GM18505 (cell line): ENCODE data around the gene MEN1.

Experiments
- ATAC-seq: cut with Tn5 transposase; IDR thresholded peaks from one replicate; pipeline ENCODE4 v1.9.1; 2021; ENCODE audit not compliant: unreplicated experiment
- POLR2A ChIP-seq: IDR thresholded peaks from 4 replicates; pipeline ENCODE4 v1.6.1; 2011; ENCODE audit warnings: borderline replicate concordance; ENCODE audit not compliant: insufficient read depth, insufficient read length; ENCODE audit errors: extremely low read depth

MEN1 gene

DNA sequence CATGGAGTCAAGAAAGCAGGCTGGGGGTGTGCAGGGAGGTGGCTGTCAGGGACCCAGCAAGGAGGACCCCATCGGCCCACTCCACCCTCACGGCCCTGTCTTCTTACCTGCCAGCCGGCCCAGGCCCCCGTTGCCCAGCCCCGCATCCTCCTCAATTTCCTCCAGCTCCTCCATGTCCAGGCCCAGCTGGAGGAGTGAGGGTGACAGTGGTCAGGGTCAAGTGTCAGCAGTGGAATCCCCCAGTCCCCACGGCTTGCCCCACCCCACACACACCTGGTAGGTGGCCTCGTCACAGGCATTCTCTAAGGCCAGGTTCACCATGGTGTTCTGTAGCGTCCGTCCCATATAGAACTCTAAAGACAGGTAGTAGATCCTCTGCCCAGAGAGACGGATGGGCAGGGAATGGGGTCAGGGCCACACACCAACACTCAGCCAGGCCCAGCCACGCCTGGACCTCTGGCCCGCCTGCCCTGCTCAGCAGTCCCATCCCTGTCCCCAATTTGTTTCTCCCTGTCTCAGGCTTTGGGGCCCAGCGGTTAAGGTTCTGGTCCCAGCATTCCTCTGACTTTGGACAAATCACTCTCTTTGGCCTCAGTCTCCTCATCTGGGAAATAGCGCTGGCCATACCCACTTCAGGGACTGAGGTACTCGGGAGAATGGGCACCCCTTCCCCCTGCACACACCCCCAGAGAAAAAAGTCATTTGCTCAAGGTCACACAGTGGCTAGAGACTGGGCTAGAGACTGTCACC, 51.8 kb downstream of the MEN1 start:
- ATAC-seq = no peak
- TF ChIP-seq POLR2A = no peak

- TF ChIP-seq POLR2A = no peak
- ATAC-seq = no peak
Measured at GRCh38 chr11:64757549-64758329, 52.6 kb downstream of the MEN1 start.

DNA sequence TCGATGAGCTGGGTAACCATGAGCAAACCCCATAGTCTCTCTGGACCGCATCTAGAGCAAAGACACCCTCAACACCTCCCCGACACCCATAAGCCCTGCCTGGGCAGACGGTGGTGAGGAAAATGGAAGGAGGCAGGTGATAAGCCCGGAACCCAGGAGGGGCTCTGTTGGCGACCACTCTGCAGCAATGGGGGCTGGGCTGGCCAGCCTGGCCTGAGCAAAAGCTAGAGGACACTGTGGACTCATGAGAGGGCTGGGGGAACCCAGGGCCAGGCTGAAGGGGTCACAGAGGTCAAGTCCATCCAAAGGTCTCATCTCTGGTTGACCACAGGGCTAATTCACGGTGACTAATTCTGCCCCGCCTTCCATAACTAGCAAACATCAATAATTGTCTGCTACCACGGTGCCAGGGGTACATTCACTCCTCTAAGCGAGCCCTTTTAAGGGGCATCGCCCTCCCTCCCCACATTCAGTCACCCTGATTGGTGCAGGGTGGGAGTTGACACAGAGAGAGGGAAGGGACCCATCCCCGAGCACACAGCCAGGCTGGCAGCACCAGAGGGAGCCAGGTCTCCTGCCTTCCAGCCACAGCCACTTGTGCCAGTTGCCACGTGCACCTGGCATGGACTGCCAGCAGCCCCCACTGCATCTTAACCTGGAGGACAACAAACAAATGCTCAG, 54.5 kb downstream of the MEN1 start:
- ATAC-seq = no peak
- no peak for TF ChIP-seq POLR2A

- no peak for ATAC-seq
Measured at GRCh38 chr11:64754919-64755662, 55.3 kb downstream of the MEN1 start.

DNA sequence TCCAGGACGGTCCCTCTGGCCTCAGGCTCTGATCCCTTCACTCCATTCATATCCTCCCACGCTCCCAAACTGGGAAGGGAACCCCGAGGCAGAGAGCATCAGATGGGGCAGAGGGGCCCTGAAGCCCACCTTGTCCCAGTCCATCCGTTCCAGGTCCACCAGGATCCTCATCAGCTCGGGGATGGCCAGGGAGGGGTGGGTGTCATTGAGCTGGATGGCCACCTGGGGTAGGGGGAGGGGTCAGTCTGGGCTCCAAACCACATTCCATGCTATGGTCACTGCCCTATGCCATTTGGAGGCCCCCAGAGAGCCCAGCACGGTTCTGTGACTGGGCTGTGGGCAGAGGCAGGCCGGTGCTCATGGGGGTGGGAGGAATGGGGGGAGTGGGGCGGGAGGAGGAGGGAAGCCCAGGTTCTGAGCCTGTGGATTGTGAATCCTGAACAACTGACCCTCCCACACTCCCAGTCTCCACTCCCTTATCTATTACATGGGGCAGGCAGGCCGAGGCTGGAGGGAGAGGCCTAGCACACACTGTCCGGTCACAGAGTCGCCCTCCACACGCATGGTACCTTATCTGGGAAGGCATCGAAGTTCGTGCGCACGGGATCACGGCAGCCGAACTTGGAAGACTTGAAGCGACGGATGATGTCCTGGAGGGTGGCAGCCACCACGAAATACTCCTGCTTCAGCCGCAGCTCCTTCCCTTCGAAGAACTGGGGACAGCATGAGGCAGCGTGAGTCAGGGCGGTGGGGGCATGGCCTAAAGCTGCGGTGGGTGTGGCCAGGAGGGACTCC, 56.0 kb downstream of the MEN1 start:
- no peak for ATAC-seq
- no peak for TF ChIP-seq POLR2A

More at GRCh38 chr11:64754919-64755662, 55.3 kb downstream of the MEN1 start:
- no peak for TF ChIP-seq POLR2A
